Iris pigment epithelial cell (primary cell): ENCODE measurements around the gene ZEB2.

ENCODE experiments used
- DNase-seq: peaks from one replicate; pipeline ENCODE4 v3.0.0-alpha.2; 2011; ENCODE audit warnings: low read depth

ZEB2 gene

GRCh38 chr2:144451443-144451842 is 68.5 kb downstream of the ZEB2 start:
- DNase-seq, result no peak

- DNase-seq, result no peak
These were observed 70.9 kb downstream of the ZEB2 start for GRCh38 chr2:144449028-144449406.

DNA sequence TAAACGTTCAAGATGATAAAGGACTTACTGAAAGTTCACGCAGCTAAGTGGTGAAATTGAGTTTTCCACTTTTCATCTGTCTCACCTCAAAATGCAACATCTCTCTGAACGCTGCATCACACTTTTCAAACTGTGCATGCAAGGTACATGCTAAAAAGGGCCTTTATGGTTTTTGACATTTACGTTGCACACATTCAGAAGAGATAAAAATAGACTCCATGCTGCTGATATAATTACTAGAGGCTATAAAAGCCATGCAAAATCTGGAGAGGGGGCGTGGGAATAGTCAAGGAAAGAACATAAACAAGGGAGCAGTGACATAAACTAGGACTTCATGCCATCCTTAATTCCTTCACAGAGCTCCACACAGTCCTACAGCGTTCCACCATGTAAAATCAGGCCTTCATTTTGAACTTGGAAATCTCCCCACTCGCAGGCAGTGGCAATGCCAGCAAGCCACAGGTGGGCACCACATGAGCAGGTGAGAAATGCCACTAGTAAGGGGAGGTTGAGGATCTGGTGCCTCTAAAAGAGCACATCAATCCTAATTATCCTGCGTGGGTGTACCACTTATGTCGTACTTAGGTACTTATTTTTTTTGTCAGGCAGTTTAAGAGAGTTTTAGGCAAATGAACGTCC is 71.4 kb downstream of the ZEB2 start:
- no peak for DNase-seq

GRCh38 chr2:144447535-144447934 is 72.4 kb downstream of the ZEB2 start:
- DNase-seq, result no peak

DNA sequence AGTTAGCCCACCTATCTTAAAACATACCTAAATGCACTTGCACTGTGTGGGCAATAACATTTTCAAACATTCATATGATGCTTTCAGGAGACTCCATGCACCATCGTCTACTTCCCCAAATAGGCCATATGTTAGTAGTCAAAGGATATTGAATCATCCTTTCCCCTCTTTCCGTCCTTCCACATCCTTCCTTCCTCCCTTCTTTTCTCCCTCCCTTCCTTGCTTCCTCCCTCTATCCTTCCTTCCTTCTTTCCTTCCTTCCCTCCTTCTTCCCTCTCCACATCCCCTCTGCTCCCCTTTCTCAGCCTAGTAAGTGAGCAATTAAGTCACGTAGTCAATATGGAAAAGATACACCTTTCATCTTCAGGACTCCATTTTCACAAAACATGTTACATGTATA is 73.8 kb downstream of the ZEB2 start:
- no peak for DNase-seq

DNA sequence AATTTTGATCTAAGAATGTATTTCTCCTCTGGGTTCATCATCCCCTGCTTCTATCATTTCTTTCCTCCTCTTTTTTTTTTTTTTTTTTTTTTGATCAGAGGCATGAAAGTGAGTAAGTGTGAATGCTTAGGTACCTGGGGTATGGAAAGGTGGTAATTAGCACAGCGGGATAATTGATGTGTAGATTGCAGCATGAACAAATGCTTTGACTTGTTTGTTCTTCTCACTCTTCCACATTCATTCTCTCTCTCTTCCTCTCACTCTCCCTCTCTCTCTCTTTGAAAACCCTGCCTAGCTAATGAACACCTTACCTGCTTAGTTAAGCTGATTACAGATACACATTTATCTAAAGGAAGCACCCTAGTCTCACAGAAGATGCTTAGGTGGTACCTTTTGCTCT is 74.7 kb downstream of the ZEB2 start:
- DNase-seq, result no peak

- no peak for DNase-seq
These were observed 75.8 kb downstream of the ZEB2 start for GRCh38 chr2:144443837-144444817.

DNA sequence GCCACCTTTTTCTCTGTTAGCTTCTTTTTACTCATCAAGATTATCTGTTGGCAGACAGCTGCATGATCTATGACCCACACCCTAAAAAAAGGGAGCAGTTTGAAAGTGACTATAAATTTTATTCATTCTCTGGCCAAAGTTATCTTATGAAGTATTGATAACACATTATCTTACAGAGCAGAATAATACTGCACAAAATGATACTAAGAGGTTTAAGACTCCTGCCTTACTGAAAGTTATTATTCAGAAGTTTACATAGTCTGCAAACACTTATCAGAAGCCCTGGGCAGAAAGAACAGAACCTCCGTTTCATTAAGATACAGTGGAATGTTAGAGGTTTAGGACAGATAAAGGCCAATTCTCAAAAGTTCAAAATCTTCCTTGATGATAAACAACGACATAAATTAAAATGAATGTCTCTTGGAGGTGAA is 78.2 kb downstream of the ZEB2 start:
- no peak for DNase-seq

DNA sequence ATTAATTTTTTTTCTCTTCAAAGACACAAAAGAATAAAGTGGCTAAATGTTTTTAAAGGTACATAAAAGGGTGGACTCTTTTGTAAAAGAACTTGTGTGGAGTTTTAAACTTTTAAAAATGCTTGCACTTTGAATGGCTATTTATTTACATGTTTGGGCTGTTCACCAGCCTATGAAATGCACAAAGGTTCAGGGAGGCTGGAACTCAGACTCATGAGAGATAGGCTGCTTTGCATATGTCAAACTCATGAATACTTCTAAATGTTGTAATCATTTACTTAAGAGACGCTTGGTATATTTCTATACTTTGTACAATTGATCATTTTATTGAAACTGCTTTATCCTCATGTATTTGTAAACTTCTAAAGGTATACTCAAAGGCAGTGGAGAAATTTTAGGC is 79.9 kb downstream of the ZEB2 start:
- no peak for DNase-seq

DNA sequence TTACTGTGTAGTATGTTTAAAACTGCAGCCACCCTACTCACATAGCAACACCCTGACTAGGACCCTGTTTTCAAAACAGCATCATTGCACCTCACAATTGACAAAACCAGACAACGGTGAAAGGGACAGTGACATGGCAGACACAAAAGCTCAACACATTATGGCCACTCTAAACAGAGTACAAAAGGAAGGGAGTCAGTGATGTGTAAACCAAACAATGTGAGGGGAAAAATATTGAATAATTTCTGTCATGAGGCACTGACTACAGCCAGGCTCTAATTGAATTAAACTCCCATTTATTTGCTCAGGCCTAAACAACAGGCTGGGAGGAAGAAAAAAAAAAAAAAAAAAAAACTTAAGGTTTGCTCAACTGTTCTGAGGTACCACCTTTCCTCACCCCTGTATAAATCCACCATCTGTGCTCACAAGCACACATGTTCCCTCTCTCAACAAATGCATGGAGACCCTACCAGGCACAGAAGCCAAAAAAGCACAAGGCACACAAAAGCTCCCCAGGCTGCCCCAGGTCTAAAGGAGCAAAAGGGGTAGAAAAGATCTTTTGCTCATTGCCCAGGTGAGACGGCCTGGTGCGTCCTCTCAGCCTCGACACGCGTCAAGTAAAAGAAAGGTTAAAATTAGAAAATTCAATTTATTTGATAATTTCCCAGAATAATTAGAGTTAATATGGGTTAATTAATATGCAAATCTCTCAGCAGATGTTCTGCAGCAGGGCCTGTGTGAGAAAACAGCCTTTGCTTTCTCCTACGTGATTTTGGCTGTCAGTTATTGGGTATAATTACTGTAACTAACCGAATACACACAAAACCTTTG is 80.9 kb downstream of the ZEB2 start:
- DNase-seq, result no peak

DNA sequence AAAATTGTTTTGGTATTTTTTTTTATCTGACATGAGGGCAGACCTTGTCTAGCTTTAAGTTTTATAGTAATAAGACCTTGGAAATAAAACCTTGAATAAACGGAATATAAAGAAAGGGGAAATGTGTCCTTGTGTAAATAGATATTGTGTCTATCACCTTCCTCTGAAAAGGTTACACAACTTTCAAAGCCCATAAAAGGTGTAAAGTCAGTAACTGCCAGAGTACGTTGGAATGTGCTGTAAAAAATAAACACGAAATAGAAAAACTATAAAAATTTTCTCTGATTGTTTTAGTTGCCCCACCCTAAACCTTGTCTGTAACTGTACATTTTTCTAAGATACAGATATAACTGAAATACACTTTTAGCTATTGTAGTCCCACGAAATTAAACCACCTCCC is 82.3 kb downstream of the ZEB2 start:
- DNase-seq, result no peak

DNA sequence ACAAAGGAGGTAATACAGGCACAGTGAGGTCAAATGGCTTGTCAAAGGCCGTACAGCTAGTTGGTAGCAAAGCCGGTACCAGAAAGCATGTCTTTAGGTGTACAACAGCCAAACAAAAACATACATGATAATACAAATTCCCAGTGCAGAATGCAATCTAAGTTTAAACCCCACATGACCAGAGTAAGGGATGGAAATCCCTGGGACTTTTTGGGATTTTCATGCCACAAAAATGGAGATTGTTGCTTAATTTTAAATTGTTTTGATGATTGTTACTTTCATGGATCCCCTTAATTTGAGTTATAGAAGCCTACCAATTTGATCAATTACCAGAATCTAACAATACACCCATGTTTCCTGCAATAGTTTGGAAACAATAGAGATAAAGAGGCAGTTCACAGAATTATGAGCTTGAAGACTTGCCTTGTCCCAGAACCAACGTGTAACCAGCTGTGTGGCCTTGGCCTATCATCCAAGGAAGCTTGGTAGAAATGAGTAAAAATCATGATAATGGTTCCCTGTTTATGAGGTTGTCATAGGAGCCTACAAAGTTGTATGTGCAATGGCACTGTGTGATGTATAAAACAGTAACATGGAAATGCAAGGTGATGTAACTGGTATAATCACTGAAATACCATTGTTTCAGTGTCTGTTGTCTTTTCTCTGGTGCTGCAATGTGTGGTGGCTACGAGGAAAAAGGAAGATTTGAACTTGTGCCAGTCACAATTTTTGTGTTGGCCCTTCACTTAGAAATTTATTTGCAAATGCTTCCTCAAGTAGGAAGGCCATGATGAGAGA is 85.3 kb downstream of the ZEB2 start:
- no peak for DNase-seq

DNA sequence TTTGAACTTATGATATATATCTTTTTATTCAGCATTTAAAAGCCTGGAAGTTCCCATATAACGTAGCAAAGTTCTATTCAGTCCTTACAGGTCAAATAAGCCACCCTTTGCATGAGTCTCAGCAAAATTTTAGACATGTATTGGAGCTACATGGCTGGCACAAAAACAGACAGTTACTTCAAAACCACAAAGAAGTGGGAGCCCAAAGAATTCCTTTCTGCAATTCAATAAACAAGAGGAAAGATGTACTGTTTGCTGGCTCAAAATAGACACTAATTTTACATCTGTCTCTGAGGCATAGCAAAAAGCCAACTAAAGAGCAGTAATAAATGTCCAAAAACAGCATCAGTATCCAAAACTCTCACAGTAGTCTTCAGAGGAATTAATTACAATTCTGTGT is 87.0 kb downstream of the ZEB2 start:
- no peak for DNase-seq

DNA sequence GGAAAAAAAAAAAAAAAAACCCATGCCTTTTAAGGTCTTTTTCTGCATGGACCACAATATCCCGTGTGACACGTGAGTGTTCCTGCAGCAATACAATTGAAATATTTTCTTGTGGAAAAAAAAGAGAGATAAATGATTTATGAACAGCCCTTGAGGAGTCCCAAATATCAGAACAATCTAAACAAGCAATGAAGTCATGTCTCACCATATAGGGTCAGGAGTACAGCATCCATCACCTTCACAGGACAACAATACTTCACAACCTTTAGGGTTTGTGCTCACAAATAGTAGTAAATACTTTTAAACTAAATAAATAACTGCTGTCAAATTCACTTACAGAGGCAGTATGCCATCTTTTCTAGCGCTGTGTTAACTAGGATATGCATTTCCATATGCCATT is 87.9 kb downstream of the ZEB2 start:
- DNase-seq, result no peak

GRCh38 chr2:144431392-144431783 is 88.5 kb downstream of the ZEB2 start:
- DNase-seq, result no peak

DNA sequence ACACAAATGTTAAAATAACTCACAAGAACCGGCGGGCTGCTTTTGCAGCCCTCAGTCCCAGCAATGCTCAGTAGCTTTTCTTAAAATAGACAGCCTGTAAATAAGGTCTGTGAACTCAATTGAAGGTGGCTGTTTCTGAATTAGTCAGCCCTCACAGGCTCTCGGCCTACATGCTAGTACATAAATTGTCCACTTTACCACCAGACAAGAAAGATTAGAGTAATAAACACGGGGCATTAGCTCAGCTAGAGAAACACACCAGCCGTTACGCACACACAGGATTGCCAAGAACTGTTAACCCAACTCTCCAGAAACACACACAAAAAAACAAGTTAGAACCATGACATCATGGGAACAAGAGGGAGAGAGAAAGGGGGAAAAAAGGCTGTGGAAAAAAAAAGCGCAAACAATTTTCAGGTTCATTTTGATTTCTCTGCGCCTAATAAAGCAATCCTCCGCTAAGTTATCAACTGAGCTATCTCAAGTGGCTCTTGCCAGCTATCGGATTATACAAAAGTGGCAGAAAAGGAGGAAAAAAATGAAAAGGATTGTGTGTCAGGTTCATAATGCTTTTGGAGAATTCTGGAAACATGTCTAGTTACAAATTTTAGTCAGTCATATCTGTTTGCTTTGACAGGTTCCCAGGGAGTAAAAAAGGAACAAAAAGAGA is 89.1 kb downstream of the ZEB2 start:
- peak; percentile 56 for DNase-seq

- no peak for DNase-seq
These were observed 90.4 kb downstream of the ZEB2 start for GRCh38 chr2:144429396-144430112.

DNA sequence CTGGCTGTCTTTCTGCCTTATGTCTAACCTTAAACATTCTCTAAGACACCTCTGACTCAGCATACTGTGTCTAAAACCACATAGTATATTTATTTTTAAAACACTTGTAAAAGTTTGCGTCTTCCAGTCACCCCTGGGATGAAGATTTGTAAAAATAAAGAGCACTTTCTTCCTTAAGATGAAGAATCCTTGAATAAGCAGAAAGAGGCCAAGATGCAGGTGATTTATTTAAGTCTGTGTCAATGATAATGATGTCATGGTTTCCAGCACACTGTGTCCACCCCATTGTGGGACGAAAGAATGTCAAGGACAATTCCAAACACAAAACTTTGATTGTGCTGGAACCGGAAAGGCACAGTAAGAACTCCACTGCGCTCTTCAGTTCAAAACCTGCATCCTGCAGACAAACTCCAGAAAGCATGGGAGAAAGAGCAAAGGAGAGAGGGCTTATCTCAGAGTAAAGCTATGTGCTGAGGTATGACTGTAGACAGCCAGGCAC is 92.9 kb downstream of the ZEB2 start:
- DNase-seq, result peak; percentile 81

GRCh38 chr2:144426355-144426754 is 93.6 kb downstream of the ZEB2 start:
- no peak for DNase-seq

DNA sequence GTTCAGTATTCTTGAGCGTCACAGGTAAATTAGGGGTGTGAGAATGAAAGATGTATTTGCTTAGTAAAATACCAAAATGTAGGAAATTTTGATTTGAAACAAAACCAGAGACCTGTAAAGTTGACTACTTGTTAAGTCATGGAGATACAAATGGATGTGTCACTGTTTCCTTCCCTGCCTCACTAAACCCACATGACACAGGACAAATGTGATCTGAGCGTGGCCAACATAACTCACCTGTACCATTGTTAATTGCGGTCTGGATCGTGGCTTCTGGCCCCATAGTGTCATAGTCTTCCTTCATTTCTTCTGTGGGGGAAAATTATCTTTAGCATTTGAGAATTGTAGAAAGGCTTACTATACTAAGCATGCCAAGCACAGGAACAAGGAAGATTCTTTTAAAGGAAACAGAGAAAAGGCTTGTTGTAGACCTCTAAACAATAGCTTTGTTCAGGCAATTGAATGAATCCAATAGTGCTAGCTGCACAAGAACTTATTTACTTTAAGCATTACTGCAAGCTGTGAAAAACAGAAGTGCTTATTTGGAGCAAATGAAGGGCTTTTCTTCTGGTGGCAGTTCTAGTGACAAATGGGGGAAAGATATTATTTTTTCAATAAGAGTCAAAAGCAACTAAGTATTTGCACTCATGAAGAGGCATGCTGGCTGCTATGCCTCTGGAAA is 95.2 kb downstream of the ZEB2 start:
- no peak for DNase-seq
